ENCODE measurements around the gene GDPD3. TPM values are rescaled to one million over a fixed set of nuclear protein-coding genes. Genes with fewer than 3 reads are reported as not detected.

The GDPD3 gene
- total and polyA plus RNA-seq, 2 of the 13 experiments (the other 11 are each of a cell fraction or from before 2014, with no cell fraction given): 18.7 to 20.6 TPM

GRCh38 chr16:30076276-30076791 is 37.0 kb downstream of the GDPD3 start (continued):
- TF ChIP-seq ZFP91 (CRISPR knock-in tag; IDR thresholded peaks at IDR 0.05; ENCODE audit: borderline replicate concordance): 0 out of 2 replicates have a peak, but pooled peaks have one; percentile 13
- TF ChIP-seq JUND (CRISPR knock-in tag; IDR thresholded peaks at IDR 0.05): no peak
- TF ChIP-seq HMGXB3 (CRISPR knock-in tag; IDR thresholded peaks at IDR 0.05; ENCODE audit: borderline replicate concordance): no peak
- peak; percentile 52 for TF ChIP-seq AGO2 (optimal IDR thresholded peaks at IDR 0.05; ENCODE audit: low read depth, low read length)
- TF ChIP-seq ZNF644 (CRISPR knock-in tag; IDR thresholded peaks at IDR 0.05; ENCODE audit: low read depth): no peak

Data from HepG2 (cell line).